Nephron progenitor cell (in vitro differentiated cells): Measurements from ENCODE around the gene PFN1.

ENCODE experiments used
- DNase-seq: peaks from one replicate; pipeline ENCODE4 v3.0.0; 2021
- H3K27ac Mint-ChIP-seq: 2 replicates; pipeline ENCODE4 v1.8.0; 2021; ENCODE audit warnings: mild to moderate bottlenecking, moderate library complexity, mixed read lengths
- H3K27me3 Mint-ChIP-seq: 2 replicates; pipeline ENCODE4 v1.8.0; 2021; ENCODE audit warnings: mild to moderate bottlenecking, low read depth, mixed read lengths; ENCODE audit not compliant: poor library complexity
- H3K36me3 Mint-ChIP-seq: 2 replicates; pipeline ENCODE4 v1.8.0; 2021; ENCODE audit warnings: low read depth, mixed read lengths
- H3K4me1 Mint-ChIP-seq: 2 replicates; pipeline ENCODE4 v1.8.0; 2021; ENCODE audit warnings: mixed read lengths
- H3K4me3 Mint-ChIP-seq: 2 replicates; pipeline ENCODE4 v1.8.0; 2021; ENCODE audit warnings: mild to moderate bottlenecking, moderate library complexity, mixed read lengths
- H3K9me3 Mint-ChIP-seq: 2 replicates; pipeline ENCODE4 v1.8.0; 2021; ENCODE audit warnings: mild to moderate bottlenecking, moderate library complexity, mixed read lengths
- CTCF ChIP-seq: fragments of 200-600 bp; sonication (generic); IDR thresholded peaks from 2 replicates; pipeline ENCODE4 v1.5.0; 2021; ENCODE audit warnings: antibody characterized with exemption

The PFN1 gene

DNA sequence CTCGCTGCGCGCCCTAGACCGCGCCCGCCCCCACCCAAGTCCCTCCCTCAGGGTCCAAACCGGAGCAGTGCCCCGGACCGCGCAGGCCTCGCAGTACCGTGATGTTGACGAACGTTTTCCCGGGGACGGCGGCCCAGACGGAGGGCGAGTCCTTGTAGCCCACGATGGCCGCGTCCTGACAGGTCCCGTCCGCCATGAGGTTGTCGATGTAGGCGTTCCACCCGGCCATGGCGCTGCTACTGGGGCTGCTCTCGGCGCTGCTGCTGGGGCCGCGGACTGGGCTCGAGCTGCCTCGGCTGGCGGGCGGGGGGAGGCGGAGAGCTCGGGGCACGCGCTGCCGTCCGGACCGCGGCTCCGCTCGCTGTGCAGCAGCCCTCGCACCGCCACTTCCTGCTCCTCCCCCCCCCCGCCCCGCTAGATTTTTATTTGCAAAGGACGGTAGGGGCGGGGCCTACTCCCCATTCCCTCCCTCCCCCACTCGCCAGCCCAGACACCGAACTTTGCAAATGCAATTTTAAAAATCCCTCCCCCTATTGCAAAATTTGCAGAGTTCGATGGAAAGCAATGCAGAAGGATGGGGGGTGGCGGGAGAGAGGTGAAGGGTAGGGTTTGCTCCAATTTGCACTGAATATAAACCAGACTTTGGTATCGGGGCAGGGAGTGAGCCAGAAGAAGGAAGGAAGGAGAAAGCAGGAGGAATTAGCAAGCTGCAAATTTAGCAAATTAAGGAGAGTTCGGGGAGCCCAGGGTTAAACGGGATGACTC lies at the start of gene PFN1:
PFN1 (minus strand) TSS at position 365 of the 765 bp plus-strand sequence; CDS start at position 229, 136 bp downstream.
- Mint-ChIP-seq H3K27ac (peak within 1 kb of the TSS; percentile 99), H3K4me3 (peak within 1 kb of the TSS; percentile 99), H3K27me3 (peaks cover 3% of the 10 kb centered on the region), H3K4me1 (peaks cover 53% of the 10 kb centered on the region), H3K36me3 (peaks cover 15% of the 10 kb centered on the region), H3K9me3 (no peaks in the 10 kb centered on the region)
- peak; percentile 82 for DNase-seq
- no peak for TF ChIP-seq CTCF

GRCh38 chr17:4997302-4998026 lies 49.1 kb upstream of the PFN1 start, which contains the start of the genes INCA1 and KIF1C:
Gene INCA1, minus strand, starts transcription at chr17:4997522. Its CDS starts 3,085 bp downstream, at chr17:4994437.
Gene KIF1C, plus strand, starts transcription at chr17:4997950. Its CDS starts 2,297 bp downstream, at chr17:5000247.
- H3K9me3 Mint-ChIP-seq, result peaks cover 4% of the 10 kb centered on the region
- H3K27me3 Mint-ChIP-seq, result peaks cover 30% of the 10 kb centered on the region
- H3K36me3 Mint-ChIP-seq, result peaks cover 17% of the 10 kb centered on the region
- no peak for TF ChIP-seq CTCF
- peak; percentile 95 for DNase-seq
- peak within 1 kb of the TSS; percentile 86 for H3K4me3 Mint-ChIP-seq
- peaks cover 39% of the 10 kb centered on the region for H3K4me1 Mint-ChIP-seq
- H3K27ac Mint-ChIP-seq, result peak within 1 kb of the TSS; percentile 68

GRCh38 chr17:4994081-4994595 lies 45.8 kb upstream of the PFN1 start:
- H3K4me1 Mint-ChIP-seq, result peaks cover 30% of the 10 kb centered on the region
- no peak for TF ChIP-seq CTCF
- H3K27me3 Mint-ChIP-seq, result peaks cover 37% of the 10 kb centered on the region
- H3K27ac Mint-ChIP-seq, result no peak overlapping the region
- peaks cover 4% of the 10 kb centered on the region for H3K9me3 Mint-ChIP-seq
- H3K4me3 Mint-ChIP-seq, result no peak overlapping the region
- no peaks in the 10 kb centered on the region for H3K36me3 Mint-ChIP-seq
- no peak for DNase-seq

DNA sequence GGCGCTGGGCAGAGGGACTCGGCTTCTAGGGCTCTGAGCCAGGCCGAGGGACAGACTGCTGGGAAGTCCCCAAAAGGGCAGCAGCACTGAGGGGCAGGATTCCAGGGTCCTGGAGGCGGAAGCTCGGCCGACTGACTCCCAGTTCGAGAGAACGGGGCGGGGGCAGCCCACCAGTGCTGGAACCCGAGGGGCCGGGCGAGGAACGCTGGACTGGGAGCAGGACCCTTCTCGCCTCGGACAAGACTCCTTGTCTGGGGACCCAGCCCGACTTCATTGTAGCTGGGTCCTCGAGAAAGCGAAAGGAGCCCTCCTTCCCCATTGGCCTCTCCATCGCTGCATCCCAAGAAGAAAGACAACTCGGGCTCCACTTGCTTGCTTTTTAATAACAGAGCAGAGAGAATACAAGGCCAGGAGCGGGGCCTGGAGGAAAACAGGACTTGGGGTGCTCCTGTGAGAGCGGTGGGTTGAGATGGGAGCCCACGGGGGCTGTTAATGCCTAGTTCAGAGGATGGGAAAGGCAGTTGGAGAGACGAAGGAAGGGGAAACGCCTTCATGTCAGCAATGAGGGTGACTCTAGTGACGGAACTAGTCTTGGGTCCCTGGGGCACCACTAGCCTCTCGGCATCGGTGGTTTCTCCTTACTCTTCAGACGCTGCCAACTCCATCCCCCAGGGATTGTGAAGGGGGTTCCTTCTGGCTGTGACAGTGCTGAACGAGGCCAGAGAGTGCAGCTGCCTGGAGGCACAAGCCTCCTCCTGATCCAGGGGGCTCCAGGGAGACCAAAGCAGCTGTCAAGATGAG lies 39.6 kb upstream of the PFN1 start:
- Mint-ChIP-seq H3K27ac (no peak overlapping the region), H3K4me1 (peaks cover 38% of the 10 kb centered on the region), H3K27me3 (peaks cover 12% of the 10 kb centered on the region), H3K9me3 (no peaks in the 10 kb centered on the region), H3K4me3 (peak overlapping the region; percentile 82), H3K36me3 (peaks cover 6% of the 10 kb centered on the region)
- no peak for TF ChIP-seq CTCF
- DNase-seq, result no peak

GRCh38 chr17:4986951-4987766 lies 38.8 kb upstream of the PFN1 start, which contains the start of gene CAMTA2:
Gene CAMTA2, minus strand, starts transcription at chr17:4987675. Its CDS starts 1,453 bp downstream, at chr17:4986222.
- H3K9me3 Mint-ChIP-seq, result no peaks in the 10 kb centered on the region
- peaks cover 38% of the 10 kb centered on the region for H3K4me1 Mint-ChIP-seq
- H3K27me3 Mint-ChIP-seq, result peaks cover 10% of the 10 kb centered on the region
- H3K27ac Mint-ChIP-seq, result no peak within 1 kb of the TSS
- H3K36me3 Mint-ChIP-seq, result peaks cover 9% of the 10 kb centered on the region
- DNase-seq, result peak; percentile 90
- H3K4me3 Mint-ChIP-seq, result peak within 1 kb of the TSS; percentile 82
- TF ChIP-seq CTCF, result peak; percentile 64
